ENCODE measurements around the gene MYMX. TPM values are rescaled to one million over a fixed set of nuclear protein-coding genes. Genes with fewer than 3 reads are reported as not detected.
A peak's percentile ranks its signal among the peaks of the same experiment; 100 is the strongest.

Gene MYMX
- total and polyA plus RNA-seq, 2 of the 13 experiments (the other 11 are each of a cell fraction or from before 2014, with no cell fraction given) = not detected

- TF ChIP-seq TERF1 (CRISPR knock-in tag; IDR thresholded peaks at IDR 0.05) (no peak), RAD51 (IDR thresholded peaks at IDR 0.05; ENCODE audit: borderline replicate concordance) (no peak), AKNA (CRISPR knock-in tag; IDR thresholded peaks at IDR 0.05; ENCODE audit: borderline replicate concordance) (no peak), ZNF562 (CRISPR knock-in tag; IDR thresholded peaks at IDR 0.05; ENCODE audit: borderline replicate concordance) (no peak), ZFP1 (CRISPR knock-in tag; IDR thresholded peaks at IDR 0.05) (0 out of 2 replicates have a peak, but pooled peaks have one; percentile 40), HNF4G (IDR thresholded peaks at IDR 0.05; ENCODE audit: borderline replicate concordance, low read depth, low read length) (no peak), HNF4G (CRISPR knock-in tag; IDR thresholded peaks at IDR 0.05; ENCODE audit: borderline replicate concordance, low read depth) (no peak), GATAD2A (CRISPR knock-in tag; IDR thresholded peaks at IDR 0.05) (peak; percentile 87), ARHGAP35 (CRISPR knock-in tag; IDR thresholded peaks at IDR 0.05; ENCODE audit: borderline replicate concordance) (0 out of 2 replicates have a peak, but pooled peaks have one; percentile 26), ZNF317 (CRISPR knock-in tag; IDR thresholded peaks at IDR 0.05) (peak; percentile 59; the same call in 1 of the 2 replicates), ZNF558 (CRISPR knock-in tag; IDR thresholded peaks at IDR 0.05; ENCODE audit: borderline replicate concordance) (no peak), TEAD2 (CRISPR knock-in tag; IDR thresholded peaks at IDR 0.05) (no peak), ZFX (CRISPR knock-in tag; IDR thresholded peaks at IDR 0.05; ENCODE audit: low read depth) (peak; percentile 90), POLR2A (IDR thresholded peaks at IDR 0.05; ENCODE audit: insufficient read depth in 1 of 2, low read depth in 2 of 2, low read length in 2 of 2) (no peak), MTA1 (CRISPR knock-in tag; IDR thresholded peaks at IDR 0.05; ENCODE audit: borderline replicate concordance) (0 out of 2 replicates have a peak, but pooled peaks have one; percentile 19), AFF4 (CRISPR knock-in tag; IDR thresholded peaks at IDR 0.05) (no peak), MZF1 (CRISPR knock-in tag; IDR thresholded peaks at IDR 0.05; ENCODE audit: borderline replicate concordance) (no peak), ZNF383 (CRISPR knock-in tag; IDR thresholded peaks at IDR 0.05; ENCODE audit: borderline replicate concordance) (no peak), ZFYVE20 (CRISPR knock-in tag; IDR thresholded peaks at IDR 0.05; ENCODE audit: borderline replicate concordance, low read depth) (no peak), SMYD3 (CRISPR knock-in tag; IDR thresholded peaks at IDR 0.05) (no peak), ZFP90 (CRISPR knock-in tag; IDR thresholded peaks at IDR 0.05; ENCODE audit: borderline replicate concordance) (peak; percentile 40; the same call in 1 of the 2 replicates)
Observed at GRCh38 chr6:44221291-44221960, 4.7 kb downstream of the MYMX start (continued).
